ENCODE results near the gene CASZ1. TPM values are rescaled to one million over a fixed set of nuclear protein-coding genes. Genes with fewer than 3 reads are reported as not detected.

The CASZ1 gene
- total and polyA plus RNA-seq, 10 of the 15 experiments (the other 5 are each of a cell fraction or from before 2014, with no cell fraction given), result 0.52 to 9.8 (median 3.7) TPM

- RAD21 ChIA-PET (ENCODE audit: unreplicated experiment), result no interaction called here
- CTCF ChIA-PET, result interaction anchor here (0.7 kb wide), 1 partner anchor 450 kb away, joined by 3 read pairs; no protein-coding TSS in a partner anchor
- FAIRE-seq, result no peak
Measured at GRCh38 chr1:10734375-10734774, 62.1 kb downstream of the CASZ1 start.

More at GRCh38 chr1:10734375-10734774, 62.1 kb downstream of the CASZ1 start:
- no peak for DNase-seq (ENCODE audit: low read depth, low spot score)
- ChIA-PET SMC1A (ENCODE audit: uncharacterized antibody, unreplicated experiment) (no interaction called here), POLR2A (interaction anchor here (0.6 kb wide), 1 partner anchor 1076 kb away, joined by 5 read pairs; no protein-coding TSS in a partner anchor)
- no peaks in the 10 kb centered on the region; a peak in 2 of 4 replicates for H3K27me3 ChIP-seq (replicated peaks in 1 of 2; ENCODE audit: control insufficient read depth in 2 of 2, insufficient read depth in 2 of 2, low read length in 1 of 2)
- no peak overlapping the region for H3K4me2 ChIP-seq (ENCODE audit: control insufficient read depth, insufficient read depth)
- intact Hi-C loops (cut with micrococcal nuclease; ENCODE audit: unreplicated experiment), result no loop called here
- ATAC-seq, result no peak
- H3K4me1 ChIP-seq (ENCODE audit: control insufficient read depth, insufficient read depth, low read length), result no peaks in the 10 kb centered on the region; the same call in 1 of the 2 replicates
- BruUV-seq (replicated peaks), result no TSS peak
- no peak overlapping the region for H3K27ac ChIP-seq (ENCODE audit: control insufficient read depth, insufficient read depth)
- no peaks in the 10 kb centered on the region for H4K20me1 ChIP-seq (ENCODE audit: control insufficient read depth, insufficient read depth)
- WGBS (ENCODE audit: insufficient coverage, insufficient replicate concordance, low lambda C conversion rate, missing lambda C conversion rate), result 44% methylated on average over 6 of the region's 6 CpGs
- H3K79me2 ChIP-seq (ENCODE audit: control insufficient read depth, insufficient read depth, low read length), result no peaks in the 10 kb centered on the region
- H3K9ac ChIP-seq (ENCODE audit: control insufficient read depth, insufficient read depth, low read length), result no peak overlapping the region
- TF ChIP-seq FOXK2 (IDR thresholded peaks at IDR 0.05), result no peak
- no peak for TF ChIP-seq NFIC (IDR thresholded peaks at IDR 0.05; ENCODE audit: low read depth, low read length)
- TF ChIP-seq USF1 (IDR thresholded peaks at IDR 0.05; ENCODE audit: borderline replicate concordance, extremely low read length, insufficient read depth, low read depth, low read length), result no peak
- TF ChIP-seq JUNB (IDR thresholded peaks at IDR 0.05), result no peak
- TF ChIP-seq ESRRA (IDR thresholded peaks at IDR 0.05; ENCODE audit: low read length), result no peak
- TF ChIP-seq BACH1 (IDR thresholded peaks at IDR 0.05; ENCODE audit: borderline replicate concordance), result no peak
- no peak for TF ChIP-seq TARDBP (IDR thresholded peaks at IDR 0.05; ENCODE audit: borderline replicate concordance)
- no peak for TF ChIP-seq PKNOX1 (IDR thresholded peaks at IDR 0.05)
- no peak for TF ChIP-seq HSF1 (IDR thresholded peaks at IDR 0.05; ENCODE audit: low read depth, low read length)
- TF ChIP-seq MXI1 (IDR thresholded peaks at IDR 0.05; ENCODE audit: low read depth, low read length), result no peak
- TF ChIP-seq CBFB (IDR thresholded peaks at IDR 0.05; ENCODE audit: low read depth), result no peak
- no peak for TF ChIP-seq KLF5 (IDR thresholded peaks at IDR 0.05; ENCODE audit: partially characterized antibody)
- no peak for TF ChIP-seq ASH2L (IDR thresholded peaks at IDR 0.05; ENCODE audit: borderline replicate concordance, low read depth)
- no peak for TF ChIP-seq POLR2AphosphoS2 (IDR thresholded peaks at IDR 0.05; ENCODE audit: low read depth, low read length)
- H3K36me3 ChIP-seq (ENCODE audit: control insufficient read depth in 2 of 2, insufficient read depth in 2 of 2, low read length in 1 of 2), result no peaks in the 10 kb centered on the region
- H3K9me3 ChIP-seq (replicated peaks; ENCODE audit: control insufficient read depth, insufficient read depth, low read length), result no peaks in the 10 kb centered on the region
- H2AFZ ChIP-seq (ENCODE audit: control insufficient read depth, low read depth, low read length), result no peak overlapping the region
- no peak overlapping the region for H3K4me3 ChIP-seq
- in situ Hi-C loops (cut with MboI), result no loop called here
